Osteocyte (in vitro differentiated cells): ENCODE data around the gene ERG. TPM values are rescaled to one million over a fixed set of nuclear protein-coding genes. Genes with fewer than 3 reads are reported as not detected.

ENCODE experiments used
- DNase-seq: peaks from one replicate; pipeline ENCODE4 v3.0.0; 2021; ENCODE audit warnings: mixed read lengths; ENCODE audit not compliant: unreplicated experiment; ENCODE audit errors: extremely low spot score
- H3K27ac Mint-ChIP-seq: one replicate; pipeline ENCODE4 v1.8.0; 2021; ENCODE audit warnings: mild to moderate bottlenecking, mixed read lengths; ENCODE audit not compliant: unreplicated experiment
- H3K27me3 Mint-ChIP-seq: one replicate; pipeline ENCODE4 v1.8.0; 2021; ENCODE audit warnings: mixed read lengths; ENCODE audit not compliant: unreplicated experiment
- H3K36me3 Mint-ChIP-seq: one replicate; pipeline ENCODE4 v1.8.0; 2021; ENCODE audit warnings: mixed read lengths; ENCODE audit not compliant: unreplicated experiment
- H3K4me1 Mint-ChIP-seq: one replicate; pipeline ENCODE4 v1.8.0; 2021; ENCODE audit warnings: mixed read lengths; ENCODE audit not compliant: unreplicated experiment
- H3K4me3 Mint-ChIP-seq: one replicate; pipeline ENCODE4 v1.8.0; 2021; ENCODE audit warnings: mild to moderate bottlenecking, moderate library complexity, mixed read lengths; ENCODE audit not compliant: unreplicated experiment
- H3K9me3 Mint-ChIP-seq: one replicate; pipeline ENCODE4 v1.8.0; 2021; ENCODE audit warnings: mixed read lengths; ENCODE audit not compliant: unreplicated experiment
- CTCF ChIP-seq: fragments of 200-600 bp; sonication (generic); IDR thresholded peaks from 2 replicates; pipeline ENCODE4 v1.5.0; 2021; ENCODE audit warnings: antibody characterized with exemption, mild to moderate bottlenecking, moderate library complexity
- total RNA-seq: library from RNA; stranded (reverse); gene quantifications from 2 replicates; pipeline ENCODE4 v1.2.1, GENCODE V29; 2021

Gene ERG
- total RNA-seq, 1 donor from 2014 or later: 11.0 TPM

GRCh38 chr21:38440746-38441145 lies 57.5 kb downstream of the ERG start:
- Mint-ChIP-seq H3K4me1 (peaks cover 62% of the 10 kb centered on the region), H3K9me3 (no peaks in the 10 kb centered on the region), H3K27ac (peak overlapping the region; percentile 82), H3K27me3 (no peaks in the 10 kb centered on the region), H3K4me3 (no peak overlapping the region), H3K36me3 (peaks cover 4% of the 10 kb centered on the region)
- TF ChIP-seq CTCF: no peak
- no peak for DNase-seq

GRCh38 chr21:38439957-38440356 lies 58.3 kb downstream of the ERG start:
- peak overlapping the region; percentile 5 for H3K4me3 Mint-ChIP-seq
- H3K27me3 Mint-ChIP-seq: no peaks in the 10 kb centered on the region
- DNase-seq: no peak
- peaks cover 4% of the 10 kb centered on the region for H3K36me3 Mint-ChIP-seq
- no peaks in the 10 kb centered on the region for H3K9me3 Mint-ChIP-seq
- TF ChIP-seq CTCF: no peak
- peaks cover 69% of the 10 kb centered on the region for H3K4me1 Mint-ChIP-seq
- H3K27ac Mint-ChIP-seq: peak overlapping the region; percentile 82

GRCh38 chr21:38439426-38439825 lies 58.9 kb downstream of the ERG start:
- peaks cover 73% of the 10 kb centered on the region for H3K4me1 Mint-ChIP-seq
- peaks cover 2% of the 10 kb centered on the region for H3K36me3 Mint-ChIP-seq
- no peaks in the 10 kb centered on the region for H3K27me3 Mint-ChIP-seq
- H3K27ac Mint-ChIP-seq: peak overlapping the region; percentile 82
- no peak for TF ChIP-seq CTCF
- H3K4me3 Mint-ChIP-seq: no peak overlapping the region
- H3K9me3 Mint-ChIP-seq: no peaks in the 10 kb centered on the region
- no peak for DNase-seq

GRCh38 chr21:38438462-38438893 lies 59.8 kb downstream of the ERG start:
- Mint-ChIP-seq H3K27ac (peak overlapping the region; percentile 82), H3K9me3 (no peaks in the 10 kb centered on the region), H3K36me3 (peaks cover 2% of the 10 kb centered on the region), H3K4me3 (no peak overlapping the region), H3K4me1 (peaks cover 80% of the 10 kb centered on the region), H3K27me3 (no peaks in the 10 kb centered on the region)
- no peak for TF ChIP-seq CTCF
- peak; percentile 90 for DNase-seq

GRCh38 chr21:38436341-38436740 lies 61.9 kb downstream of the ERG start:
- peak overlapping the region; percentile 71 for H3K27ac Mint-ChIP-seq
- no peaks in the 10 kb centered on the region for H3K36me3 Mint-ChIP-seq
- H3K4me1 Mint-ChIP-seq: peaks cover 72% of the 10 kb centered on the region
- no peak for DNase-seq
- TF ChIP-seq CTCF: no peak
- no peak overlapping the region for H3K4me3 Mint-ChIP-seq
- H3K27me3 Mint-ChIP-seq: no peaks in the 10 kb centered on the region
- no peaks in the 10 kb centered on the region for H3K9me3 Mint-ChIP-seq
